Measurements from ENCODE around the gene PLP1.

Gene PLP1

DNA sequence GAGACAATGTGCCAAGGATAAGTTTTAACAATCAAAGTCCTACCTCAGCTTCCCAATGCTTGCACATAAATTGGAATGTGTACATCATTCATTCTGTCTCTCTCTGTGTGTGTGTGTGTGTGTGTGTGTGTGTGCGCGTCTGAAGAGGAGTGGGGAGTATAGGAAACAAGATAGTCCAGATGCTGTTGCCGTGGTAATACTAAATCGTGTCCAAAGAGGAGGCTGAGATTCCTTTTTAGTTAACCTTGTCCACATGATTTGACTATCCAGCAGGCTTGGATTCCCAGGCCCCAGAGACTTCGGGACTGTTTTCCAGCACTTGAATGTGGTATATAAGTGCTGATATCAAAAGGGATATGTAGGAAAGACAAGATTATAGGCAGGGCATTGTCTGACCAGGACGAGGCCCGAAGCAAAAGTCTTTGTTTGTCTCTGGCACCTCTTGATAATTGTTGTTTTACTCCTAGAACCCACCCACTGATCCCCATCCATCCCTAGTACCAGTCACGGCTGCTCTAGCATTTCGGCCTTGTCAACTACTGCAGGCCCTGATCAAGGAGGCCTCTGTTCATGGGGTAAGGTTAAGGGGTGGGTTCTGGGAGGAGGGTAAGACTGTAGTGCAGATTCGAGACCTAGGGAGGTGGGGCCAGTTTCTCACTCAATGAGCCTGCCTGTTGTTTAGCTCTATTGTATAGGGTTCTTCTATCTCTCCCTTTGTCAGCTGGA is 3.9 kb downstream of the PLP1 start:
- H3K4me2 ChIP-seq (ENCODE audit: low read length): no peak overlapping the region
- no peaks in the 10 kb centered on the region for H3K9me3 ChIP-seq (ENCODE audit: control insufficient read depth, insufficient read depth, low read length)
- H3K79me2 ChIP-seq (ENCODE audit: control insufficient read depth, low read length): no peaks in the 10 kb centered on the region
- H3F3A ChIP-seq (ENCODE audit: control insufficient read depth, insufficient read depth): no peaks in the 10 kb centered on the region
- no peak for TF ChIP-seq EZH2phosphoT487 (IDR thresholded peaks at IDR 0.05; ENCODE audit: borderline replicate concordance, low read length)
- TF ChIP-seq, protein P1, sequence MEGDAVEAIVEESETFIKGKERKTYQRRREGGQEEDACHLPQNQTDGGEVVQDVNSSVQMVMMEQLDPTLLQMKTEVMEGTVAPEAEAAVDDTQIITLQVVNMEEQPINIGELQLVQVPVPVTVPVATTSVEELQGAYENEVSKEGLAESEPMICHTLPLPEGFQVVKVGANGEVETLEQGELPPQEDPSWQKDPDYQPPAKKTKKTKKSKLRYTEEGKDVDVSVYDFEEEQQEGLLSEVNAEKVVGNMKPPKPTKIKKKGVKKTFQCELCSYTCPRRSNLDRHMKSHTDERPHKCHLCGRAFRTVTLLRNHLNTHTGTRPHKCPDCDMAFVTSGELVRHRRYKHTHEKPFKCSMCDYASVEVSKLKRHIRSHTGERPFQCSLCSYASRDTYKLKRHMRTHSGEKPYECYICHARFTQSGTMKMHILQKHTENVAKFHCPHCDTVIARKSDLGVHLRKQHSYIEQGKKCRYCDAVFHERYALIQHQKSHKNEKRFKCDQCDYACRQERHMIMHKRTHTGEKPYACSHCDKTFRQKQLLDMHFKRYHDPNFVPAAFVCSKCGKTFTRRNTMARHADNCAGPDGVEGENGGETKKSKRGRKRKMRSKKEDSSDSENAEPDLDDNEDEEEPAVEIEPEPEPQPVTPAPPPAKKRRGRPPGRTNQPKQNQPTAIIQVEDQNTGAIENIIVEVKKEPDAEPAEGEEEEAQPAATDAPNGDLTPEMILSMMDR (IDR thresholded peaks at IDR 0.05; ENCODE audit: low read depth, low read length, poor library complexity, severe bottlenecking): no peak
- H3K9me2 ChIP-seq (replicated peaks; ENCODE audit: control insufficient read depth, low read length): no peaks in the 10 kb centered on the region
- no peaks in the 10 kb centered on the region for H4K20me1 ChIP-seq (ENCODE audit: control insufficient read depth, insufficient read depth, low read depth, low read length)
- H3K4me1 ChIP-seq (ENCODE audit: control insufficient read depth, low read length): no peaks in the 10 kb centered on the region
- no peak overlapping the region for H3K4me3 ChIP-seq (ENCODE audit: low read length)
- H3K36me3 ChIP-seq (ENCODE audit: control insufficient read depth, low read length): no peaks in the 10 kb centered on the region
- H3K27ac ChIP-seq (ENCODE audit: low read depth, low read length): no peak overlapping the region
- no peaks in the 10 kb centered on the region for H3K27me3 ChIP-seq (ENCODE audit: control insufficient read depth, low read length)

DNA sequence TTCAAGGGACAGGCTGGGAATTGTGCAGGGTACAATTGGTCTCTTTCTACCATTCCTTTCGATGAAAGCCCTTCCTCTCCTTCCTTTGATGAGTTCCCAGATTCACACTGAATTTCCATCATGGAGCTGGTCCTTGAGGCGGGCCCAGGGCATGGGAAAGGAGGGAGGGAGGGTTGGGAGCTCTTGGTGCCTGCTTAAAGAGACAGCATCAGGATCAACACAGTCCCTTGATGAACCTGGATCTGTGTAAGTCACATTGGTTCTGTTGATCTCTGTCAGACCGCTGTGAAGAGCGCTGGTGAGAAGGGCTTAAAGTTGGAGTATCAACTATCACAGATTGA is 4.4 kb downstream of the PLP1 start:
- Histone ChIP-seq H3F3A (ENCODE audit: control insufficient read depth, insufficient read depth) (no peaks in the 10 kb centered on the region), H4K20me1 (ENCODE audit: control insufficient read depth, insufficient read depth, low read depth, low read length) (no peaks in the 10 kb centered on the region), H3K36me3 (ENCODE audit: control insufficient read depth, low read length) (no peaks in the 10 kb centered on the region)

GRCh38 chrX:103781706-103782105 is 5.1 kb downstream of the PLP1 start:
- Histone ChIP-seq H3K9me3 (ENCODE audit: control insufficient read depth, insufficient read depth, low read length) (no peaks in the 10 kb centered on the region), H3K79me2 (ENCODE audit: control insufficient read depth, low read length) (no peaks in the 10 kb centered on the region), H3K4me1 (ENCODE audit: control insufficient read depth, low read length) (no peaks in the 10 kb centered on the region), H3K4me3 (ENCODE audit: low read length) (no peak overlapping the region), H3K27me3 (ENCODE audit: control insufficient read depth, low read length) (no peaks in the 10 kb centered on the region), H3K36me3 (ENCODE audit: control insufficient read depth, low read length) (no peaks in the 10 kb centered on the region), H3F3A (ENCODE audit: control insufficient read depth, insufficient read depth) (no peaks in the 10 kb centered on the region), H3K27ac (ENCODE audit: low read depth, low read length) (no peak overlapping the region), H3K4me2 (ENCODE audit: low read length) (no peak overlapping the region), H4K20me1 (ENCODE audit: control insufficient read depth, insufficient read depth, low read depth, low read length) (no peaks in the 10 kb centered on the region), H3K9me2 (replicated peaks; ENCODE audit: control insufficient read depth, low read length) (no peaks in the 10 kb centered on the region)
- TF ChIP-seq EZH2phosphoT487 (IDR thresholded peaks at IDR 0.05; ENCODE audit: borderline replicate concordance, low read length): no peak
- TF ChIP-seq, protein P1 (IDR thresholded peaks at IDR 0.05; ENCODE audit: low read depth, low read length, poor library complexity, severe bottlenecking): no peak

More for the DNA sequence above, 4.4 kb downstream of the PLP1 start:
- H3K79me2 ChIP-seq (ENCODE audit: control insufficient read depth, low read length): no peaks in the 10 kb centered on the region
- H3K9me2 ChIP-seq (replicated peaks; ENCODE audit: control insufficient read depth, low read length): no peaks in the 10 kb centered on the region
- no peaks in the 10 kb centered on the region for H3K27me3 ChIP-seq (ENCODE audit: control insufficient read depth, low read length)
- no peak overlapping the region for H3K4me3 ChIP-seq (ENCODE audit: low read length)
- no peaks in the 10 kb centered on the region for H3K9me3 ChIP-seq (ENCODE audit: control insufficient read depth, insufficient read depth, low read length)
- no peak overlapping the region for H3K27ac ChIP-seq (ENCODE audit: low read depth, low read length)
- TF ChIP-seq, protein P1 (IDR thresholded peaks at IDR 0.05; ENCODE audit: low read depth, low read length, poor library complexity, severe bottlenecking): no peak
- no peak for TF ChIP-seq EZH2phosphoT487 (IDR thresholded peaks at IDR 0.05; ENCODE audit: borderline replicate concordance, low read length)
- no peak overlapping the region for H3K4me2 ChIP-seq (ENCODE audit: low read length)
- H3K4me1 ChIP-seq (ENCODE audit: control insufficient read depth, low read length): no peaks in the 10 kb centered on the region

All from DOHH2 (cell line).